GM19372 (cell line): Measurements from ENCODE around the gene DPP6.
"Not testable (repeated sequence)": the region's sequence is repeated elsewhere in the genome, so short reads cannot be mapped to it uniquely, and the experiment has no call there.

Experiments used
- ATAC-seq: cut with Tn5 transposase; IDR thresholded peaks from one replicate; pipeline ENCODE4 v1.9.1; 2021; ENCODE audit warnings: mild to moderate bottlenecking, low read depth, moderate library complexity; ENCODE audit not compliant: unreplicated experiment

Gene DPP6

GRCh38 chr7:154051643-154052529, at the start of gene DPP6:
Gene DPP6, plus strand, starts transcription at chr7:154052398.
- not testable (repeated sequence) for ATAC-seq

- not testable (repeated sequence) for ATAC-seq
Measured at GRCh38 chr7:154009423-154009911, 42.7 kb upstream of the DPP6 start.

GRCh38 chr7:154010726-154011568, 41.3 kb upstream of the DPP6 start:
- not testable (repeated sequence) for ATAC-seq

DNA sequence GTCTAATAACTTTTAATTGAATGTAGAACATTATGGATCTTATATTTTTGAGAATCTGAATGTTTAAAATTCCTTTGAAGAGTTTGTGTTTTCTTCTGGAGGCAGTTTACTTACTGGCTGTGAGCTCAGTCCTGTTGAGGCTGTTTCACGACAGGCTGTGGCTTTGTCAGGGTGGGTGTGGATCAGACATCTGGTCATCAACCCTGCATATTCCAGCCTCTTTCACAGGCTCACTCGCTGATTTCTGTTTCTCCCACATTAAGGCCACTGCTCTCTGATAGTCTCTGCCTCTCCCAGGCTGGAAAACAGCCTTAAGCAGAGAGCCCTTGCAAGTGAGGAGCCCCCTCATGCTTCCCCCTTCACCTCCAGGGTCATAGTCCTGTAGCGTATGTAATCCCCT, 39.4 kb upstream of the DPP6 start:
- ATAC-seq: not testable (repeated sequence)

DNA sequence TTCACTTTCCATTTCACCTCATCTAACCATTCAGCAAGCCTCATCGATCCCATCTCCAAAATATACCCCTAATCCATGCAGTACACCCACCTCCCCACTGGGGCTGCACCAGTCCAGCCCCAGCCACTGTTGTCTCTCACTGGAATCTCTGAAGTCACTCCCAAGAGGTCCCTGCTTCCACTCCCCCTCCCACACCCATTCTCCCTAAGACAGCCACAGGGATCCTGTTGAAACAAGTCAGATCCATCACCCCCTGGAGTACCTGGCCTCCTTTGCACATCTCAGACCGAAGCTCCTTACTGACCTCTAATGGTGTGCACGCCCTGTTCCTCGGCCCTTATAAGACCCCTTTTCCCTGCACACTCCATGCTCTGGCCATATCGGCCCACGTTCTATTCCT, 36.6 kb upstream of the DPP6 start:
- not testable (repeated sequence) for ATAC-seq

DNA sequence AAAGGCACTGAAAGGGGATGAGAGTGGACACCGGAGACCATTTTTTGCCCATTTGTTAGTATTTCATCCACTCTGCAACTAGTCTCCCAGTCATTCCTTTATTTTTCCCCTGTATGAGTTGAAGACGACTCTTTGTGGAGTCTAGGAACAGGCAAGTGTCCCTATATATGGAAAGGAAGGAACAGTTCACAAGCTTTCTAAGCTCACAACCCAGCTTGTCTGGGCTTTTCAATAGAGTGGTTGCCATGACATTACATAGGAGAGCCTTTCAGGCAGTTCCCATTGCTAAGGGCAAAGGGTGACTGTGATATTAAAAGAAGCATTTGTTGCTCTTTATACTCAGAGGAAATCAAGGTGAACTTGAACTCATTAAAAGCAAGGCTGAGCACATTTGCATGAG, 33.8 kb upstream of the DPP6 start:
- ATAC-seq: not testable (repeated sequence)

DNA sequence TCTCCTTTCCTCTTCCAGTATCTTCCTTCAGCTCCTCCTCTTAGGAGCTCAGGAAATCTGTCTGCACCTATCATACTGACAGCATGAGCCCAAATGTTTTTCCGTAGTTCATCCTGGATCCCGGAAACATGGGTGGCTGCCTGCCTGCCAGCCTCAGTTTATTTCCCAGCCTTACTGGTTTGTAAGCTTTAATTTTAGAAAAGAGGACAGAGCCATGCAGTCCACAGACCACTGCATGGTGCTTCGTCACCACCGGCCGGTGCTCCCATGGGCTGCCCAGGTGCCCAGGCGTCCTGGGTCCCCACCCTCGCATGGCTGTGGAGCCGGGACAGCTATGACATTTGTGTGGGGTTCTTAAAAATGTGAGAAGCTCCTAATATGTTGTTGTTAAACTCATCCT, 24.4 kb upstream of the DPP6 start:
- ATAC-seq: not testable (repeated sequence)

DNA sequence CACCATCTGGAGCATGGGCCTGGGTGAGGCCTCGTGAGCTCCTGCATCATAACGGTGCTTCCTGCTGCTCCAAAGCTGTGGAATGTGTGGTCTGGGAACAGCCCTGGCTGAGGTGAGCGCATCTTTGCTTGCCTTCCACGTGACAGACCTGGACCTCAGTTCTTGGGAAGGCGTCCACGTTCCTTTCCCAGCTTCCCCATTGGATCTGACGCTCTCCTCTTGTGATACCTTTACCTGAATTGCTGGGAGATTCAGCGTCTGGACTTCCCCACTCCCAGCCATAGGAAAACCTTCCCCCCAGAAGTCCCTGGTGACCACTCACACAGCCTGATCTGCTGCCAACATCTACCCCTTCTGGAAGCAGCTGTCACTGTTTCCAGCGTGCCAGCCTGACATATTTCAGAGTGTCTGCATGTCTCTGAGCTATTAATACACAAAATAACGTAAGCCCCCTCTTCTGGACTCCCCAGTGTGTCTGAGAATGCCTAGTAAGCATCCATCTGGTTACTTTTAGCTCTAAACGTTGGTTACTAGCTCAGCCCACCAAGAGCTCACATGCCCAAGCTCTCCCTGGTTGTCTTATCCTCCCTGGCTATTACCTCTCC, 21.6 kb upstream of the DPP6 start:
- not testable (repeated sequence) for ATAC-seq

GRCh38 chr7:154039466-154040165, 12.6 kb upstream of the DPP6 start:
- peak; percentile 68 for ATAC-seq

- not testable (repeated sequence) for ATAC-seq
Measured at GRCh38 chr7:154050394-154050793, 1.8 kb upstream of the DPP6 start.

DNA sequence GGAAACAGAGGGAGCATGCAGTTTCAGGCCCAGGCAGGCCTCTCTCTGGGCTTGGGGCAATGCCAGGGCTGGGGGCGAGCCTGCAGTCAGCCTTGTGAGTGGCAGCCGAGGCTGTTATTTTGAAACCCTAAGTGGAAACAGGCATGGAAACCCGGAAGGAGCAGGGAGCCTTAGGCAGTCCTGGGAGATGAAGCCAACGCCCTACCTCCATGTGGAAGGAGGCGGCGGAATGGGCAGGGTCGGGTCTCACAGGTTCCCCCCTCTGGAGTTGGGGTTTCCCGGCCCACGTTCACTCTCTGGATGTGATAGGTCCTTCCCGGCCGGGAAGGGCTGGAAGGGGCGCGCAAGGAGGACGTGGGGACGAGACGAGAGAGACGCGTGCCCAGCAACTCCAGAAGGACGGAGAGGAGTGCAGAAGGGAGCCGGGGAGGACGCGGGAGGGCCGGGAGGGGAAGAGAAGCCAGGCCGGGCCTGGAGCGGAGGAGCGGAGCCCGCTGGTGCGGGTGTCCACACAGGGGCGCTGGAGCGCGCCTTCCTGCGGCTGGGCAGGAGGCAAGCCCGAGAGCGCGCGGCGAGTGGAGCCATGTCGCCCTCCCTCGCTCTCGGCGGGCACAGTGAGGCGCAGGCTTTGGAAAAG, 1.1 kb upstream of the DPP6 start:
- ATAC-seq: not testable (repeated sequence)

DNA sequence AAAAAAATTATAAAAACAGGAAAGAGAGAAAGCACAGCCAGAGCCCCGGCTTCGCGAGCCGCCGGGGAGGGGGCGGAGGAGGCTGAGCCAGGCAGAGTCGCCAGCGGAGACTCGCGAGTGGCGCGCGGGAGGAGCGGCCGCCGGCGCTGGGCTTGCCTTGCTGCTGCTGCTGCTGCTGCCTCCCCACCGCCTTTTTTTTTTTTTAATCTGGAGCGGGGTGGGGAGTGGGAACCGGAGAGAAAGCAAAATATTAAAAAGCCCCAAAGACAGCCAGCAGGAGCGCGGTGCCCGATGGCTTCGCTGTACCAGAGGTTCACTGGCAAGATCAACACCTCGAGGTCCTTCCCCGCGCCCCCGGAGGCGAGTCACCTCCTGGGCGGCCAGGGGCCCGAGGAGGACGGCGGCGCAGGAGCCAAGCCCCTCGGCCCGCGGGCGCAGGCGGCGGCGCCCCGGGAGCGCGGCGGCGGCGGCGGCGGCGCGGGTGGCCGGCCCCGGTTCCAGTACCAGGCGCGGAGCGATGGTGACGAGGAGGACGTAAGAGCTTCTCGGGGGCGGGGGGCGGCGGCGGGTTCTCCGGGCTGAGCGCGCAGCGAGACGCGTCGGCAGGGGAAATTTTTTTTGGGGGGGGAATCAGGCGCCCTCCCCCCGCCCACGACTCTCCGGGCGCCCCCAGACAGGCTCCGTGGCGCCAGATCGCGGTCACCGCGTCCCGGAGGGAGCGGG, 493 bp downstream of the DPP6 start:
- not testable (repeated sequence) for ATAC-seq

- ATAC-seq: not testable (repeated sequence)
Measured at GRCh38 chr7:154053466-154054312, 1.5 kb downstream of the DPP6 start.

- not testable (repeated sequence) for ATAC-seq
Measured at GRCh38 chr7:154054664-154055063, 2.5 kb downstream of the DPP6 start.

DNA sequence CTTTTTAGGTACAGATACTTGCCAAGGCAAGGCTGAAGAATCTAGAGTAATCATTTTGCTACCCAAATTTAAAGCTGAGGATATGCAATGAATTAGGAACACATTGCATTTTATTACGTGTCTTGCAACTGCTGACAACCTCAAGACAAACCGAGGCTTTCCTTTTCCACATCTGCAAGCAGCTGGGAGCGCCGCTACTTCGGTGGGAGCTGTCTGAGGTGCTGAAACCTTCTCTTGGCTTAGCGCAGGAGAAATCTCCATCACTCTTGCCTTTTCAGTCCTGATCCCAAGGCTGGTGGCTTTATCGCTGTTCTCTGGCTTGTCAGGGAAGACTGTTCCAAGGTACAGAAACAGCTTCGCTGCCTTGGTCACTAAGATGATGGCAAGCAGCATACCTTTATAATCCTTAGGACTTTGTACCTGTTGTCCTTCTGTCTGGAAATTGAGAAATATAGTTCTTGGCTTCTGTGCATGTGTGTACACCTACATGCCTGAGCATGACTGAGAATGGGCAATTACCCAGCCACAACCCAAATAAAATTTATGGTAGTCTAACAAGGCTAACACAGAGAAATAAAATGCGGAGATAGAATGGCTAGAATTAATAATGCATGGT, 3.4 kb downstream of the DPP6 start:
- ATAC-seq: not testable (repeated sequence)

DNA sequence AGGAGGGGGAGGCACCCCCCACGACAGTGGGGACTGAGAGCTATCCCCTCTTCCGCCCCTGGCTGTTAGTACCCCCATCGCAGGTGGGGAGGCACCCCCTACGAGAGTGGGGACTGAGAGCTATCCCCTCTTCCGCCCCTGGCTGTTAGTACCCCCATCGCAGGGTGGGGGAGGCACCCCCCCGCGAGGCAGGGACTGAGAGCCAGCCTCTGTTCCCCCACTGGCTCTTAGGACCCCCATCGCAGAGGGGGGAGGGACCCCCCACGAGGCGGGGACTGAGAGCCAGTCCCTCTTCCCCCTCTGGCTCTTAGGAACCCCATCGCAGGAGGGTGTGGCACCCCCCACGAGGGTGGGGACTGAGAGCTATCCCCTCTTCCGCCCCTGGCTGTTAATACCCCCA, 6.6 kb downstream of the DPP6 start:
- not testable (repeated sequence) for ATAC-seq

- not testable (repeated sequence) for ATAC-seq
Measured at GRCh38 chr7:154060551-154060950, 8.4 kb downstream of the DPP6 start.

DNA sequence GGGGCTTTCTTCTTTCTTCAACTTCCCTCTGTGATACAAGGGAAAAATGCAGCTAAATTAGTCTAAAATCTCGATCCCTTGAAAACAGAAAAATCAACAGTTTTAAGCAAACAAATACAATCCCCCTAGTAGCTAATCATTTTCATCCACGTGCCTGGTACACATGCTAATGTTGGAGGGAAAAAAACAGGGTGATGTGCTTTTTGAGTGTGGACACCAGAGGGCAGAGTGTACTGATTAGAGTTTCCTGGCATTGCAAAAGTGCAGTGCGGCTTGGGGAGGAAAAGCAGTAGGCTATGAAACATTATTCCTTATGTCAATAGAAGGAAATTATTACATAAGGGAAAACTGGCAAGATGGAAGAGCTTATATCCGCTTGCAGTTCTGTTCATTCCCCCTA, 19.6 kb downstream of the DPP6 start:
- ATAC-seq: not testable (repeated sequence)
